H1 (cell line): Measurements from ENCODE around the gene ILF2. TPM values are rescaled to one million over a fixed set of nuclear protein-coding genes. Genes with fewer than 3 reads are reported as not detected.
A peak's percentile ranks its signal among the peaks of the same experiment; 100 is the strongest.

ENCODE experiments used
- ASH2L ChIP-seq: fragments of 200-600, 300-600 bp; sonication (generic); IDR thresholded peaks from one replicate; pipeline ENCODE4 v1.7.1; 2017; ENCODE audit warnings: low read length
- BACH1 ChIP-seq: IDR thresholded peaks from 2 replicates; pipeline ENCODE4 v1.6.1; 2012; ENCODE audit warnings: low read length, improper control_type of control experiment
- BCL11A ChIP-seq, 2 experiments: IDR thresholded peaks; one replicate each; pipeline ENCODE4 v1.6.1; 2011; ENCODE audit warnings: low read depth in 2 of 2, low read length in 2 of 2, mild to moderate bottlenecking in 2 of 2
- CBX8 ChIP-seq: fragments of 300-800, 300-1000 bp; sonication (generic); IDR thresholded peaks from 2 replicates; pipeline ENCODE4 v1.7.1; 2016; ENCODE audit warnings: low read depth, low read length, borderline replicate concordance
- HDAC2 ChIP-seq, 2 experiments: fragments of 300-600 bp in 1 of 2; sonication (generic) in 1 of 2; IDR thresholded peaks; 2 replicates each; pipeline ENCODE4 v1.6.1; 2011 to 2012; ENCODE audit warnings: low read depth in 2 of 2, low read length in 2 of 2, mild to moderate bottlenecking in 2 of 2, moderate library complexity in 2 of 2, borderline replicate concordance in 1 of 2, inconsistent platforms in 1 of 2
- JUN ChIP-seq: IDR thresholded peaks from 2 replicates; pipeline ENCODE4 v1.6.1; 2011; ENCODE audit warnings: low read depth, mild to moderate bottlenecking, improper control_type of control experiment, low read length
- JUND ChIP-seq: IDR thresholded peaks from 2 replicates; pipeline ENCODE4 v1.6.1; 2011; ENCODE audit warnings: mild to moderate bottlenecking, improper control_type of control experiment, low read length
- MAFK ChIP-seq: IDR thresholded peaks from 2 replicates; pipeline ENCODE4 v1.6.1; 2012; ENCODE audit warnings: low read depth, mild to moderate bottlenecking, improper control_type of control experiment, low read length
- POLR2A ChIP-seq, 2 experiments: IDR thresholded peaks; 1 replicate in 1 of 2; 2 replicates in 1 of 2; pipeline ENCODE4 v1.6.1; 2011; ENCODE audit warnings: low read depth in 2 of 2, low read length in 2 of 2, mild to moderate bottlenecking in 2 of 2; ENCODE audit errors: control extremely low read depth in 1 of 2
- POLR2AphosphoS5 ChIP-seq: IDR thresholded peaks from 2 replicates; pipeline ENCODE4 v1.6.1; 2011; ENCODE audit warnings: low read depth, low read length
- POU5F1 ChIP-seq: IDR thresholded peaks from 2 replicates; pipeline ENCODE4 v1.6.1; 2011; ENCODE audit warnings: low read depth, mild to moderate bottlenecking, low read length, moderate library complexity
- RAD21 ChIP-seq, 2 experiments: IDR thresholded peaks in 1 of 2; conservative IDR thresholded peaks in 1 of 2; 2 replicates each; pipeline ENCODE4 v1.6.1; 2011; ENCODE audit warnings: low read depth in 2 of 2, low read length in 2 of 2, improper control_type of control experiment in 1 of 2, inconsistent platforms in 1 of 2, mild to moderate bottlenecking in 1 of 2, moderate library complexity in 1 of 2
- RBBP5 ChIP-seq: IDR thresholded peaks from 2 replicates; pipeline ENCODE4 v1.7.1; 2012; ENCODE audit warnings: low read depth, mild to moderate bottlenecking, inconsistent platforms, low read length, moderate library complexity, borderline replicate concordance
- RNF2 ChIP-seq: fragments of 200-900, 300-1000 bp; sonication (generic); IDR thresholded peaks from 2 replicates; pipeline ENCODE4 v1.7.1; 2016; ENCODE audit warnings: borderline replicate concordance, low read depth, mild to moderate bottlenecking, antibody characterized with exemption, low read length; ENCODE audit not compliant: poor library complexity, severe bottlenecking; ENCODE audit errors: missing control alignments
- SAP30 ChIP-seq: fragments of 300-600 bp; sonication (generic); IDR thresholded peaks from 2 replicates; pipeline ENCODE4 v1.7.1; 2012; ENCODE audit warnings: low read length, moderate library complexity, mild to moderate bottlenecking, inconsistent platforms; ENCODE audit not compliant: insufficient read depth, insufficient replicate concordance
- SIN3A ChIP-seq, 2 experiments: IDR thresholded peaks in 1 of 2; conservative IDR thresholded peaks in 1 of 2; 2 replicates each; pipeline ENCODE4 v1.6.1; 2011 to 2012; ENCODE audit warnings: low read length in 2 of 2, improper control_type of control experiment in 1 of 2, low read depth in 1 of 2, mild to moderate bottlenecking in 1 of 2
- SIX5 ChIP-seq: IDR thresholded peaks from 2 replicates; pipeline ENCODE4 v1.6.1; 2011; ENCODE audit warnings: mild to moderate bottlenecking, low read depth, low read length
- SP4 ChIP-seq: IDR thresholded peaks from 2 replicates; pipeline ENCODE4 v1.6.1; 2012; ENCODE audit warnings: low read length, inconsistent platforms
- TAF1 ChIP-seq: IDR thresholded peaks from 2 replicates; pipeline ENCODE4 v1.6.1; 2011; ENCODE audit warnings: mild to moderate bottlenecking, low read depth, low read length
- TAF7 ChIP-seq: optimal IDR thresholded peaks from 2 replicates; pipeline ENCODE3; 2011; ENCODE audit warnings: low read depth, mild to moderate bottlenecking, inconsistent platforms, low read length, moderate library complexity, borderline replicate concordance
- polyA plus RNA-seq, 7 experiments: library from polyadenylated mRNA; depleted of rRNA in 3 of 7; stranded (reverse) in 5 of 7; unstranded in 2 of 7; fragments of >200 nt in 5 of 7; fragments of 200-250 nt in 2 of 7; gene quantifications; 1 replicate in 5 of 7; 2 replicates in 1 of 7; 4 replicates in 1 of 7; pipeline versions ENCODE4 v1.2.1 to v1.2.3, GENCODE V29; 2011 to 2013; ENCODE audit warnings: missing spikeins in 2 of 7, mixed read lengths in 2 of 7
- total RNA-seq: library from RNA; stranded (reverse); fragmentation: NEBNext Ultra II Directional; extraction: Animal tissue kit (Norgen Biotek cat#: 25700); gene quantifications from 2 replicates; pipeline ENCODE4 v1.2.1, GENCODE V29; 2021
- TF ChIP-seq, protein P1 (sequence below): IDR thresholded peaks from 2 replicates; pipeline ENCODE4 v1.6.1; 2011; ENCODE audit warnings: low read length, improper control_type of control experiment

The ILF2 gene
- total and polyA plus RNA-seq, 2 of the 8 experiments (the other 6 are each of a cell fraction or from before 2014, with no cell fraction given): 389 to 474 TPM

DNA sequence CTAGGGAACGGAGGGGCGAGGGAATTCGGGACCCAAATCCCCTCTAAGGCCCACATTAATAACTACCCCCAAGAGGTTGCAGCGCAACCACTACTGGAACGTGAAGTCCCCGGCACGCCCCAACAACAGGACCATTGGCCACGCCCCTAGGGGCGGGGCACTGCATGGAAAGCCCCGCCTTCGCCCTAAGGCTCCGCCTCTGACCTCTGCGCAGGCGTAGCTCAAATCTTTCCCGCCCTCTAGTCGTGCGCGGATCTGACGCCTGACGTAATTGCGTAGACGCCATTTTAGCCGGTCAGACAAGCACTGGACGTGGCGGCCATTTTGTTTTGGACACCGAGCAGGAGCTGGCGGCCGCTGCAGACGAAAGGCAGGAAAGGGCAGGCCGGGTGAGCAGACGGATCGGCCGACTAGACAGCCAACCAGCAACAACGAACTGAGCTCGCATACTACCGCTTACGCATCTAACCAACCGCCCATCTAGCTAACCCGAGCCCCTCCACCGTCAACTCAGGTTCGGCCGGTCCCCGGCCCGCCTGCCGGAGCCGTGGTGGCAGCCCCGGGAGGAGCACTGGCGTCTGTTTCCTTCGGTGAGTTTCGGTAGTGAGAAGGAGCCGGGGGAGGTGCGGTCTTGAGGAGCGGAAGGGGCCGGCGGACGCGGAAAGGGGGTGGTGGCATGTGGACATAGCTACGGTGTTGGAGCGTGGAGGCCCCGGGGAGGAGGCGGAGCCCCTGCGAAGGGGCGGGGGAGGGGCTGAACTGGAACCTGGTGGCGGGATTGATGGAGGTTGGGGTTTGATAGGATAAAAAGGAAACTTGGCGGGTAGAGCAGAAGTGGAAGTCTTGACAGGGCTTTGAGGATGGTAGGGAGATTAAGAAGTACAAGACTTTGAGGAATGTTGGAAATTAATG lies 36.8 kb downstream of the ILF2 start, which contains the start of gene CHTOP (continued):
- no peak for TF ChIP-seq RNF2
- TF ChIP-seq RBBP5: peak; percentile 76; the same call in 1 of the 2 replicates
- no peak for TF ChIP-seq BCL11A (IDR thresholded peaks at IDR 0.05; ENCODE audit: low read depth in 2 of 2, low read length in 2 of 2)
- TF ChIP-seq, protein P1, sequence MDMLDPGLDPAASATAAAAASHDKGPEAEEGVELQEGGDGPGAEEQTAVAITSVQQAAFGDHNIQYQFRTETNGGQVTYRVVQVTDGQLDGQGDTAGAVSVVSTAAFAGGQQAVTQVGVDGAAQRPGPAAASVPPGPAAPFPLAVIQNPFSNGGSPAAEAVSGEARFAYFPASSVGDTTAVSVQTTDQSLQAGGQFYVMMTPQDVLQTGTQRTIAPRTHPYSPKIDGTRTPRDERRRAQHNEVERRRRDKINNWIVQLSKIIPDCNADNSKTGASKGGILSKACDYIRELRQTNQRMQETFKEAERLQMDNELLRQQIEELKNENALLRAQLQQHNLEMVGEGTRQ: peak; percentile 23; the same call in 1 of the 2 replicates
- TF ChIP-seq BACH1: no peak
- TF ChIP-seq POLR2AphosphoS5: peak; percentile 75
- peak; percentile 82 to 97 for TF ChIP-seq POLR2A (IDR thresholded peaks at IDR 0.05; ENCODE audit: control extremely low read depth in 1 of 2, low read depth in 2 of 2, low read length in 2 of 2)
- TF ChIP-seq SIX5: no peak
- peak; percentile 97 for TF ChIP-seq ASH2L
- TF ChIP-seq MAFK: no peak
- TF ChIP-seq SAP30: no peak
- TF ChIP-seq RAD21 (IDR thresholded peaks at IDR 0.05 in 1 of 2, conservative IDR thresholded peaks at IDR 0.05 in 1 of 2; ENCODE audit: low read depth in 2 of 2, low read length in 2 of 2): no peak
- TF ChIP-seq SP4: peak; percentile 94
- TF ChIP-seq TAF1: peak; percentile 93
- TF ChIP-seq JUN: no peak
- no peak for TF ChIP-seq HDAC2 (IDR thresholded peaks at IDR 0.05; ENCODE audit: borderline replicate concordance in 1 of 2, low read depth in 2 of 2, low read length in 2 of 2)
- peak in 1 of 2 experiments; percentile 79; a peak in 2 of 4 replicates for TF ChIP-seq SIN3A (conservative IDR thresholded peaks at IDR 0.05 in 1 of 2, IDR thresholded peaks at IDR 0.05 in 1 of 2; ENCODE audit: low read depth in 1 of 2, low read length in 2 of 2)
- no peak for TF ChIP-seq CBX8
- TF ChIP-seq POU5F1: no peak
- peak; percentile 76; the same call in 1 of the 2 replicates for TF ChIP-seq JUND
- peak; percentile 86 for TF ChIP-seq TAF7
